ENCODE results near the gene FADD.

Gene FADD, protein sequence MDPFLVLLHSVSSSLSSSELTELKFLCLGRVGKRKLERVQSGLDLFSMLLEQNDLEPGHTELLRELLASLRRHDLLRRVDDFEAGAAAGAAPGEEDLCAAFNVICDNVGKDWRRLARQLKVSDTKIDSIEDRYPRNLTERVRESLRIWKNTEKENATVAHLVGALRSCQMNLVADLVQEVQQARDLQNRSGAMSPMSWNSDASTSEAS

DNA sequence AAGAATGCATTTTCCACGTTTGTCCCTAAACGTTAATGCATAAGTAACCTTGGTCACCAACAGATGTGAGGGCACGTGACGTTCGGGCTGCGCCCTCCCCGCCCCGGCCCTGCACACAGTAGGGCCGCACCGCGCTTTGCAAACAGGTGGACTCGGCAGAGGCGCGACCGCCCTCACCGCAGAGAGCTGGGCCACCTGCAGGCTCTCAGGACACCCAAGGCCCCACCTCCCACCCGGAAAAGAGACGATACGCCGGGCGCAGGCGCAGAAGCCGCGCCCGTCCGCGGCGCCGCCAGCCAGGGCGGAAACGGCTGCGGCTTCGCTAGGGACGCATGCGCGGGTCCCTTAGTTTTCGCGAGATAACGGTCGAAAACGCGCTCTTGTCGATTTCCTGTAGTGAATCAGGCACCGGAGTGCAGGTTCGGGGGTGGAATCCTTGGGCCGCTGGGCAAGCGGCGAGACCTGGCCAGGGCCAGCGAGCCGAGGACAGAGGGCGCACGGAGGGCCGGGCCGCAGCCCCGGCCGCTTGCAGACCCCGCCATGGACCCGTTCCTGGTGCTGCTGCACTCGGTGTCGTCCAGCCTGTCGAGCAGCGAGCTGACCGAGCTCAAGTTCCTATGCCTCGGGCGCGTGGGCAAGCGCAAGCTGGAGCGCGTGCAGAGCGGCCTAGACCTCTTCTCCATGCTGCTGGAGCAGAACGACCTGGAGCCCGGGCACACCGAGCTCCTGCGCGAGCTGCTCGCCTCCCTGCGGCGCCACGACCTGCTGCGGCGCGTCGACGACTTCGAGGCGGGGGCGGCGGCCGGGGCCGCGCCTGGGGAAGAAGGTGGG, at the start of gene FADD:
FADD (plus strand) TSS at position 377 of the 831 bp plus-strand sequence; CDS start at position 541, 164 bp downstream.
- DNase-seq (ENCODE audit: low read depth): peak; percentile 89

GRCh38 chr11:70155386-70155785, 47.7 kb upstream of the FADD start:
- DNase-seq (ENCODE audit: low read depth): no peak

DNA sequence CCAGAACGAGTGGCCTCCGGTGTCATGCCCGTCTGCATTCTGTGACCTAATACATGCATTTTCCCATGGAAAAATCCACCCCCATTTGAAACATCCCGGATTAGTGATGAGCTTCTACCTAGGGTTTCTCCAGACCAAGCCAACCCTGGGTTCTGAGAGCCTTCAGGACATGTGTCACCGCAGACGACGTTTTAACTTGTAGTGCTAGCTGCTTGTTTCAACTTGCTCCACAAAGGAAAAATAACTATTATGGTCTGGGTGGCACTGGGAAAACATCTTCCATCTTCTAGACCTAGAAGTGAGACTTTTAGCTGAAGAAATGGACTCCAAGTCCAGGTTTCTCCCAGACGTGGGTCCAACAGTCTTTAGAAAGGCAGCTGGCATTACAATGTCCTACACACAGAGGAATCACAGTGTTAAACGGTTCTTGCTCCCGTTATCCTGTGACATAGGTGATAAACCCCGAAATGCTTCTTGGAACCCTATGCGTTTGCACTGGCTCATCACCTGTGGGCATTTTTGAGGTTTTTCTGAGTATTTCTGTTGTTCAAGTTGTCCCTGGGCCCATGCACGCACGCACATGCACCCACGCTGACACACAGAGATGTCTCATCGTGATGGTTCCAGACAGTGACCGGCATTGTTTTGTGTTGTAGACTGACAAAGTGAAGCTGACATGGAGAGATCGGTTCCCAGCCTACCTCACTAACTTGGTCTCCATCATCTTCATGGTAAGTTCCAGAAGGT, 46.6 kb upstream of the FADD start:
- no peak for DNase-seq (ENCODE audit: low read depth)

DNA sequence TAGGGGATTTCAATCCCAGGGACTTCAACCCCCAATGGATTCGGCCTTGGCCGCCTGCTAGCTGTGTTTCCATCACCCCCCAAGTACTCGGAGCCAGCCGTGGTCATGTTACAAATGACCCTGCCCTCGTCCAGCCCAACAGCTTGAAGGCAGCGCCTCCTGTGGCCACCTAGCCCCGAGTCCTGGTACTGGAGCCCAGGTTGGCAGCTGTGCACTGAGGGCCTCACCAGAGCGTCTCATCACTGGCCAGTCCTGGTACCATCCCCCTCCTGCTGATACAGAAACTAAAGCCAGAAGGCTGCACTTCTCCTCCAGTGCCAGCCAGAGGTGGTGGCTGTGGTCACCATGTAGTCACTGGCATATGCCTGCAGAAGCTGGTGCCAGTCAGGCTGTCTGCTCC, 44.9 kb upstream of the FADD start:
- DNase-seq (ENCODE audit: low read depth): no peak

DNA sequence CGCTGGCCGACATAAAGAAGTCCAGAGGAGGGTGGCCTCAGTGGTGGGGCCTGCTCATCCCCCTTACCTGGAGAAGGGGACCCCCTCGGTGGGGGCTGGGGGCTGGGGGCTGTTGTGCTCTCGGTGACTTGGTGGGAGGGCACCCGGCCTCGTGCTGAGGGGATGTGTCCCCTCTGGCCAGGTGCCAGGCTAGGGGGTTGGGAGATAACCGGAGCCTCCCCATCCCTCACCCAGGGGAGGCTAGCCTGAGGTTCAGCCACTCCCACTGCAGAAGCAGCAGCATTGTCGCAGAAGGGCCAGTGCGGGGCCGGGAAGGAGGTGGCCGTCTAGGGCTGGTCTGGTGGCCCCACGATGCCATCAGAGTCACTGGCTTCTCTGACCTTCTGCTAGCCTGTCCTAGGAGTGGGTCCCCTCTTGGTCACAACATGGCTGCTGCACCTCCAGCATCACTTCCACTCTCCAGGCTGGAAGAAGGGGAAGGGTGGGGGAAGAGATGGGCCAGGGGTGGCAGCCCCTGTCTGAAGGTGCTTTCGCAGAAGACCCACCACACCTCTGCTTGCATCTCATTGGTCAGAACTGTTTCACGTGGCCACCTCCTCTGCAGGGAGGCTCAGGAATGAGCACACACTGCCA, 44.2 kb upstream of the FADD start:
- no peak for DNase-seq (ENCODE audit: low read depth)

- no peak for DNase-seq (ENCODE audit: low read depth)
Observed at GRCh38 chr11:70159627-70160570, 43.2 kb upstream of the FADD start.

DNA sequence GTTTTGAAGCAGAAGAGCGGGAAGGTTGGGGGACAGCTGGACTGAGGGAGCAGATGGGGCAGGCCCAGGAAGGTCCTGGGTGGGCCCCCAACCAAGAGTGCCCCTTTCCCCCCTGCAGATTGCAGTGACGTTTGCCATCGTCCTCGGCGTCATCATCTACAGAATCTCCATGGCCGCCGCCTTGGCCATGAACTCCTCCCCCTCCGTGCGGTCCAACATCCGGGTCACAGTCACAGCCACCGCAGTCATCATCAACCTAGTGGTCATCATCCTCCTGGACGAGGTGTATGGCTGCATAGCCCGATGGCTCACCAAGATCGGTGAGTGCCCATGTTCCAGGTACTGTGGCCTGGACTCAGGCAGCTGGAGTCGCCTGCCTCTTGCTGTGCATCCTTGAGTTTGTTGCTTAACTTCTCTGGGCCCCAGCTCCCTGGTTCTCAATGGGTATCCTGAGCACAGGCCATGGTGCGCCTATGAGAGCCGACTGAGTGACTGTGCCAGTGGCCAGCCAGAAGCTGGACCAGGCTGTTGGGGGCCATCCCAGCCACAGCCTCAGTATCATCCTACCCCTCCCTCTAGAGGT, 42.0 kb upstream of the FADD start:
- no peak for DNase-seq (ENCODE audit: low read depth)

DNA sequence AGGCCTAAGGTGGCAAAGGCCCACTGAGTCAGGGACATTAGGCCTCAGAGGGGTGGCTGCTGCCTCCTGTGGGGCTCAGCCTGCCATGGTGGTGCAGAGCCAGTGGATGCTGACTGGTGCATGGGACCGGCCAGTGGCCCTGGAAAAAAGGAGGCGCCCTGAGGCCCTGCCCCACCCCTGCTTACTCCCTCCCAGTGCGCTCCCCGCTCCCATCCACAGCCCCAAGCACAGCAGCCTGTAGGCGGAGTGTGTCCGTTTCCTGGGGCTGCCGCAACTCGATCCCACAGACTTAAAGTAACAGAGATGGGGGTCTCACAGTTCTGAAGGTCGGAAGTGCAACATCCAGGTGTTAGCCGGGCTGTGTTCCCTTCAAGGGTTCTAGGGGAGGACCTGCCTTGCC, 38.4 kb upstream of the FADD start:
- DNase-seq (ENCODE audit: low read depth): no peak

- DNase-seq (ENCODE audit: low read depth): no peak
Observed at GRCh38 chr11:70167120-70167519, 36.0 kb upstream of the FADD start.

- DNase-seq (ENCODE audit: low read depth): no peak
Observed at GRCh38 chr11:70167723-70168404, 35.2 kb upstream of the FADD start.

DNA sequence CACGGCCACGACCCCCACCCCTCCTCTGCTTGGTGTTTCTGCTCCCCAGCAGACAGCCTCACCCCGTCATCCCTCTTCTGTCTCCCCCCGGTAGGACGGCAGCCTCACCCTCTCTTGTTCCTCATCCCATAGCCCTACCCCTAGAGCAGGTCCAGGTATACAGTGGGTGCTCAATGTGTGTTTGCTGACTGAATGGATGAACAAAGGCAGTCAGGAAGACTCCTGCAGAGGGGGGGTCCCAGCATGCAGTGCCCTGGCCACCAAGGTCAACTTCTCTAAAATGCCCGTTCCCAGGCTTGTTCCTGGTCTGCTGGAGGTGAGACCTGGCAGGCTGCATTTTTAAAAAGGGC, 34.7 kb upstream of the FADD start:
- no peak for DNase-seq (ENCODE audit: low read depth)

- no peak for DNase-seq (ENCODE audit: low read depth)
Observed at GRCh38 chr11:70169127-70169526, 34.0 kb upstream of the FADD start.

DNA sequence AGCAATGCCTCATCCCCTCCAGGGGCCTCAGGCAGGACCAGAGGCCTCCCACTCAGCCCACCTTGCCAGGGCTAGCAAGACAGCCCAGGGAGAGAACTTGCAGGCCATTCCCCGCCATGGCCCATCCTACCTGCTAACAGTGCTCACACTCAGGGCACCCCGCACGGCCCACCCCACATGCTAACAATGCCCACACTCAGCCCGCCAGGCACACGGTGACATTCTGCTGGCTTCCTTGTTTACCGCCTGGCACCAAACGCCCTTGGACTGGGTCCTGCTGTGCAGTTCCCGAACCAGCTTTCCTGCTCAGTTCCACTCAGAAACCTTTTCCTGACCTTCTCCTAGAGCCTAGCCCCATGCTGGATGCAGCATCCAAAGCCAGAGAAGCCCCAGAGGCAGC, 33.5 kb upstream of the FADD start:
- DNase-seq (ENCODE audit: low read depth): no peak

DNA sequence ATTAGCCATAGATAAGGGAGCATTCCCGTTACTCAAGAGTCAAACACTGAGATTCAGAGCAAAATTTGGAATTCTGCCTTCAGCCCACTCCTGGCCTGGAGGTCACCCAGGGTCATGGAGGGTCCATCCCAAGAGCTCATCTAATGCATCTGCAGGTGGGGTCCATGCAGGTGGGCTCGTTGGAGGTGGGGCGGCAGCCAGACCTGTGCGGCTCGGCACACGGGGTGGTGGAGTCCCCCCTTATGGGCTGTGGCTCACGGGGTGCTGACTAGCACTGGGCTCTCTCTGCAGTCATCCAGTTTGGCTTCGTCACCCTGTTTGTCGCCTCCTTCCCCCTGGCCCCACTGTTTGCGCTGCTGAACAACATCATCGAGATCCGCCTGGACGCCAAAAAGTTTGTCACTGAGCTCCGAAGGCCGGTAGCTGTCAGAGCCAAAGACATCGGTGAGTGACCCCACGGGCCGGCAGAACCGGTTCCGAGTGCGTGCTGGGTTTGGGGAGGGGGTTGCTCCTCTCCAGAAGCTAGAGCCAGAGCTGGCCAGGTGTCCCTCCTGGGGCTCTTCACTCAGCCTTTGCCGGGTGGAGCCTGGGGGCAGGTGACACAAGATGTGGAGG, 32.4 kb upstream of the FADD start:
- no peak for DNase-seq (ENCODE audit: low read depth)

DNA sequence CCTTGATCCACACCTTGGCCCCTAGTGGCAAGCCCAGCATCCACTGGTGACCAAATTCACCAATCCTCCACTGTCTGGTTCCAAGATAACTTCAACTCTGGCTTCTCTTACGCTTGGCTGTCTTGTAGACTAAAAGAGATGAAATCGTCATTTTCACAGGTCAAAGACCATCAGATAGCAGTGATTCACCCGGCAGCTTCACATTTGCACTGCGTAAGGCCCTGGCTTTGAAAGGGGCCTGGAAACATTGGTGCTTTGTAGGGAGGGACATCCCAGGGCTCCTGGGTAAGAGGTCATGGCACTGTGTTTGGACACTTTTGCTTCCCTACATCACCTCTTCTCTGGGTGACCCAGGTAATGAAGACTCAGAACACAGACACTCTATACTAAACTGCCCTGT, 30.1 kb upstream of the FADD start:
- DNase-seq (ENCODE audit: low read depth): peak; percentile 20

GRCh38 chr11:70174547-70175235, 28.4 kb upstream of the FADD start:
- no peak for DNase-seq (ENCODE audit: low read depth)

DNA sequence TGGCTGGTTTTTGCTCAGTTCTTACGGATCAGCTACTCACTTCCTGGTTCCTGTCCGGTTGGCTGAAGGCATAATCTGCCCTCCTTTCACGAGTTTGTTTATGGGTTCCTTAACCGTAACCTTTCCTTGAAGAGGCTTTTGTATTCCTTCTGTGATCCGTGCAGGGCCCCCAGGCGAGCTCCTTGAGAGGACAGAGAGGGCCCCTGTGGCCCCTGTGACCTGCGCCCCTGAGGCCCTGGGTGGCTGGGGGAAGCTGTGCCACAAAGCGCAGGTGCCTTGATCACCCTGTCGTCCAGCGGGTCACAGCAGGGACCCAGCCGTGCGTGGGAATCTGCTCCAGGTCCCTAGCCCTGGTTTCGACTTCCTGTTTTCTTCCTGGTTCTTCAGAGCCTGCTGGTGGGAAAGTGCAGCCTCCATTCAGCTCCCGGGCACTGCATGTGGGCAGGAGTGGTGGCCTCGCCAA, 27.8 kb upstream of the FADD start:
- DNase-seq (ENCODE audit: low read depth): no peak

DNA sequence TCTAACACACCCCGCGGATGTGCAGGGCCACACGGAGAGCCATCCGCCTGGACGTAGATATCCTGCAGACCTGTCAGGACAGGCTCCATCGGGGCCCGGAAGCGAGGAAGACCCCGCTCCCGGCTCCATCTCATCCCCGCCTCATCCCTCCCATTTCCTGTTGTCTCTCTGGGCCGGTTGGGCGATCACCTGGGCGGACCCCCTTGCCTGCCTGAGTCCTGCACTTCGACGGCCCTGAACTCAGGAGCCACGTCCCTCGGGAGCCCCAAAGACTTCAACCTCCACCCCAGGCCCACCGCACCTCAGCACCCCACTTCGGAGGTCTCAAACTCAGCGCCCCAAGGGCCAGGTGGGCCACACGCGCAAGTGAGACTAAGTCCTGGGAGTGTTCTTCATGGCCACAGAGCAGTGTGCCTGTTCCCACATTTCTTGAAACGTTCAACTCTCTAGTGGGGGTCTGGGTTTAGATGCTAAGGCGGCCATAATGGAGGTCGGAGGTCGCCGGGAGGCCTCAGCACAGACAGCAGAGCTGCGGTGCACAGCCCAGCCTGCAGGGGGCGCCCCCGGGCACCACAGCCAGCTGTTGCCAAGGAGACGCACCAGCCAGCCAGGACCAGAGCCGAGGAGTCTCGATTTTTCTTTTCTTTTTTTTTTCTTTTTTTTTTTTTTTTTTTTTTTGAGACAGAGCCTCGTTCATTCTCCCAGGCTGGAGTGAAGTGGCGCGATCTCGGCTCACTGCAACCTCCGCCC, 26.0 kb upstream of the FADD start:
- DNase-seq (ENCODE audit: low read depth): no peak

- DNase-seq (ENCODE audit: low read depth): no peak
Observed at GRCh38 chr11:70180906-70181305, 22.2 kb upstream of the FADD start.

All from amniotic epithelial cell (primary cell).